Astrocyte (in vitro differentiated cells and primary cell): ENCODE data around the gene SH2B2. TPM values are rescaled to one million over a fixed set of nuclear protein-coding genes. Genes with fewer than 3 reads are reported as not detected.

Experiments
- DNase-seq: peaks from one replicate; pipeline ENCODE4 v3.0.0-alpha.2; 2010; ENCODE audit warnings: low read depth
- FAIRE-seq: peaks from 2 replicates; lab custom pipeline; 2011; peaks lifted over from hg19 to GRCh38; lab: Jason Lieb, UNC
- H2AFZ ChIP-seq: 2 replicates; pipeline ENCODE4 v1.6.0; 2012; ENCODE audit warnings: low read depth, low read length, inconsistent platforms
- H3K27ac ChIP-seq: 2 replicates; pipeline ENCODE4 v1.5.1; 2011; ENCODE audit warnings: low read depth, low read length, inconsistent platforms
- H3K27me3 ChIP-seq: 2 replicates; pipeline ENCODE4 v1.6.0; 2011; ENCODE audit warnings: low read length, inconsistent platforms; ENCODE audit not compliant: insufficient read depth
- H3K36me3 ChIP-seq: 2 replicates; pipeline ENCODE4 v1.5.1; 2011; ENCODE audit warnings: low read length, inconsistent platforms; ENCODE audit not compliant: insufficient read depth
- H3K4me1 ChIP-seq: 2 replicates; pipeline ENCODE4 v1.5.1; 2011; ENCODE audit warnings: low read length, inconsistent platforms; ENCODE audit not compliant: insufficient read depth
- H3K4me2 ChIP-seq: 2 replicates; pipeline ENCODE4 v1.6.0; 2012; ENCODE audit warnings: low read length, inconsistent platforms
- H3K4me3 ChIP-seq: 2 replicates; pipeline ENCODE4 v1.5.1; 2011; ENCODE audit warnings: low read depth, mild to moderate bottlenecking, low read length, inconsistent platforms; ENCODE audit not compliant: insufficient read depth
- H3K79me2 ChIP-seq: 2 replicates; pipeline ENCODE4 v1.6.0; 2012; ENCODE audit warnings: mild to moderate bottlenecking, low read length, inconsistent platforms; ENCODE audit not compliant: insufficient read depth
- H3K9ac ChIP-seq: 2 replicates; pipeline ENCODE4 v1.6.0; 2012; ENCODE audit warnings: mild to moderate bottlenecking, low read length, inconsistent platforms
- H3K9me3 ChIP-seq: 2 replicates; pipeline ENCODE4 v1.5.1; 2012; ENCODE audit warnings: low read depth, mild to moderate bottlenecking, low read length, inconsistent platforms; ENCODE audit not compliant: insufficient read depth
- H4K20me1 ChIP-seq: 2 replicates; pipeline ENCODE4 v1.6.0; 2012; ENCODE audit warnings: low read length, inconsistent platforms; ENCODE audit not compliant: insufficient read depth
- H3K27ac Mint-ChIP-seq: one replicate; pipeline ENCODE4 v1.8.0; 2021; ENCODE audit warnings: mild to moderate bottlenecking, mixed read lengths; ENCODE audit not compliant: unreplicated experiment
- H3K27me3 Mint-ChIP-seq: one replicate; pipeline ENCODE4 v1.8.0; 2021; ENCODE audit warnings: low read depth, mixed read lengths; ENCODE audit not compliant: unreplicated experiment
- H3K36me3 Mint-ChIP-seq: one replicate; pipeline ENCODE4 v1.8.0; 2021; ENCODE audit warnings: low read depth, mixed read lengths; ENCODE audit not compliant: unreplicated experiment
- H3K4me1 Mint-ChIP-seq: one replicate; pipeline ENCODE4 v1.8.0; 2021; ENCODE audit warnings: low read depth, mixed read lengths; ENCODE audit not compliant: unreplicated experiment
- H3K4me3 Mint-ChIP-seq: one replicate; pipeline ENCODE4 v1.8.0; 2021; ENCODE audit warnings: mild to moderate bottlenecking, moderate library complexity, mixed read lengths; ENCODE audit not compliant: unreplicated experiment
- H3K9me3 Mint-ChIP-seq: one replicate; pipeline ENCODE4 v1.8.0; 2021; ENCODE audit warnings: mild to moderate bottlenecking, mixed read lengths; ENCODE audit not compliant: unreplicated experiment
- EZH2 ChIP-seq: IDR thresholded peaks from 2 replicates; pipeline ENCODE4 v1.6.1; 2012; ENCODE audit warnings: mild to moderate bottlenecking, low read length, inconsistent platforms; ENCODE audit not compliant: insufficient read depth
- total RNA-seq: library from RNA; stranded (reverse); gene quantifications from 2 replicates; pipeline ENCODE4 v1.2.1, GENCODE V29; 2021
- TF ChIP-seq, protein P1 (sequence below): IDR thresholded peaks from 2 replicates; pipeline ENCODE4 v1.5.1; 2011; ENCODE audit warnings: low read depth, mild to moderate bottlenecking, inconsistent platforms, low read length, moderate library complexity; ENCODE audit not compliant: insufficient read depth

The SH2B2 gene
- total RNA-seq, 1 donor from 2014 or later: 5.6 TPM

DNA sequence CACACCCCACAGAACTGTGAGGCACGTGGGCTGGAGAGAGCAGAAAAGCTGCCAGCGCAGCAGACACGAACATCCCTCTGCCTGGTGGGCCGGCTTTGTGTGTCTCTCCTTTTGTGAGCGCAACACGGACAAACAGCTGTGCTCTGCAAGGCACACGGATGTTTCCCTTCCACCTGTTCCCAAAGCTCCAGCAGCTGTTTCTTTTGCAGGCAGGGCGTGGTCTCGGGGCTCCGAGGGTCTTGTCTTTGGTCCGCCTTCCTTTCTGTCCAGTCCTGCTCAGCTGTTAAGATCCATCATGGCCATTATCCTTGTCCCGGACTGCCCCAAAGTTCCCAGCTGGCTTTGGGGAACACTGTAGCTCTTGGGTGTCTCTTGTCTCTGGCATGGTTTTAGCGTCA lies 32.7 kb upstream of the SH2B2 start:
- no peak for TF ChIP-seq EZH2
- TF ChIP-seq, protein P1, sequence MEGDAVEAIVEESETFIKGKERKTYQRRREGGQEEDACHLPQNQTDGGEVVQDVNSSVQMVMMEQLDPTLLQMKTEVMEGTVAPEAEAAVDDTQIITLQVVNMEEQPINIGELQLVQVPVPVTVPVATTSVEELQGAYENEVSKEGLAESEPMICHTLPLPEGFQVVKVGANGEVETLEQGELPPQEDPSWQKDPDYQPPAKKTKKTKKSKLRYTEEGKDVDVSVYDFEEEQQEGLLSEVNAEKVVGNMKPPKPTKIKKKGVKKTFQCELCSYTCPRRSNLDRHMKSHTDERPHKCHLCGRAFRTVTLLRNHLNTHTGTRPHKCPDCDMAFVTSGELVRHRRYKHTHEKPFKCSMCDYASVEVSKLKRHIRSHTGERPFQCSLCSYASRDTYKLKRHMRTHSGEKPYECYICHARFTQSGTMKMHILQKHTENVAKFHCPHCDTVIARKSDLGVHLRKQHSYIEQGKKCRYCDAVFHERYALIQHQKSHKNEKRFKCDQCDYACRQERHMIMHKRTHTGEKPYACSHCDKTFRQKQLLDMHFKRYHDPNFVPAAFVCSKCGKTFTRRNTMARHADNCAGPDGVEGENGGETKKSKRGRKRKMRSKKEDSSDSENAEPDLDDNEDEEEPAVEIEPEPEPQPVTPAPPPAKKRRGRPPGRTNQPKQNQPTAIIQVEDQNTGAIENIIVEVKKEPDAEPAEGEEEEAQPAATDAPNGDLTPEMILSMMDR: no peak
- H3K4me1 ChIP-seq: no peaks in the 10 kb centered on the region
- H3K36me3 ChIP-seq: no peaks in the 10 kb centered on the region
- H2AFZ ChIP-seq: no peak overlapping the region
- H3K27me3 ChIP-seq: no peaks in the 10 kb centered on the region
- no peaks in the 10 kb centered on the region for H3K4me1 Mint-ChIP-seq
- no peak overlapping the region for H3K27ac Mint-ChIP-seq
- no peaks in the 10 kb centered on the region for H3K79me2 ChIP-seq
- FAIRE-seq (no peak), DNase-seq (no peak)
- H3K9me3 ChIP-seq: no peaks in the 10 kb centered on the region
- no peak overlapping the region for H3K4me3 Mint-ChIP-seq
- no peak overlapping the region for H3K4me2 ChIP-seq
- no peak overlapping the region for H3K9ac ChIP-seq
- H3K36me3 Mint-ChIP-seq: peaks cover 11% of the 10 kb centered on the region
- no peak overlapping the region for H3K27ac ChIP-seq
- no peaks in the 10 kb centered on the region for H3K9me3 Mint-ChIP-seq
- H3K27me3 Mint-ChIP-seq: no peaks in the 10 kb centered on the region
- H3K4me3 ChIP-seq: no peak overlapping the region
- H4K20me1 ChIP-seq: peaks cover 4% of the 10 kb centered on the region

DNA sequence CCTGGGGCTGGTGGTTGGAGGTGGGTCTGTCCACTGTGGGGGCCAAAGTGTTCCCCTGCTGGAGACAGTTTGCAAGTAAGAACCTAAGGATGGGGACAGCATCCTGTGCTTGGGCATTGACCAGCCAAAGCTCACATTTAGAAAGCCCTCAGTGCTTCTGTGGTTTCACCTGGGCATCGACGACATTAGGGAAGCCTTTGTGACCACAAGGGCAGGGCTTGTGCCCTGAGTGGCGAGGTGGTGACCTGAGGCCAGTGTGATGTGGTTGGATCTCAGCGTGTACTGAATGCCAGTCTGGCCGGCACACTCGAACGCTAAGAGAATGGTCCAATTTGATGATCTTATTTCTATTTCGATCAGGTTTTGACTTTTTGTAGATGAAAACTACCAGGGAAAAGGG lies 32.1 kb upstream of the SH2B2 start:
- Mint-ChIP-seq H3K27ac (no peak overlapping the region), H3K4me1 (no peaks in the 10 kb centered on the region), H3K36me3 (peaks cover 11% of the 10 kb centered on the region), H3K9me3 (no peaks in the 10 kb centered on the region), H3K27me3 (no peaks in the 10 kb centered on the region), H3K4me3 (no peak overlapping the region)
- no peak for DNase-seq
- no peak for FAIRE-seq
- TF ChIP-seq, protein P1: no peak
- TF ChIP-seq EZH2: no peak
- Histone ChIP-seq H4K20me1 (peaks cover 4% of the 10 kb centered on the region), H3K9ac (no peak overlapping the region), H3K4me3 (no peak overlapping the region), H3K4me1 (no peaks in the 10 kb centered on the region), H3K27ac (no peak overlapping the region), H3K4me2 (no peak overlapping the region), H3K27me3 (no peaks in the 10 kb centered on the region), H3K9me3 (no peaks in the 10 kb centered on the region), H2AFZ (no peak overlapping the region), H3K79me2 (no peaks in the 10 kb centered on the region), H3K36me3 (no peaks in the 10 kb centered on the region)

DNA sequence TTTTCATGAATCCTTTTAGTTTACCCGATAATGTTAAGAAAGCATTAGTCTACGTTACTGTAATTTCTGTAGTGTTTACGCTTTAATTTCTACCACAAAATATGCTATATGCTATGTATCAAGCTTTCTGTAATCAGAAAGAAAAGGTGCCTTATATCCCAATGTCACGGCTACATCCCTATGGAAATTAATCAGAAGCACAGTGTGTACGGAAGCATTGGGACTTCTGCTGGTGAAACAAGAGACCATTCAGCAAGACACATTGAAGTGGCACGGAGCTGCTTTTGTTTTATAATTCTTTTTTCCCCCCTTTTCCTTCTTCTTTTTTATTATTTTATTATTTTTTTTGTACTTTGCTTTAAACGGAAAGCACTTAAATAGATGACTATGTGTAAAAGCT lies 31.2 kb upstream of the SH2B2 start:
- Histone ChIP-seq H3K9ac (no peak overlapping the region), H4K20me1 (peaks cover 1% of the 10 kb centered on the region), H3K4me2 (no peak overlapping the region), H3K4me1 (no peaks in the 10 kb centered on the region), H3K9me3 (no peaks in the 10 kb centered on the region), H3K36me3 (no peaks in the 10 kb centered on the region), H3K79me2 (no peaks in the 10 kb centered on the region), H3K27ac (no peak overlapping the region), H3K4me3 (no peak overlapping the region), H2AFZ (no peak overlapping the region), H3K27me3 (no peaks in the 10 kb centered on the region)
- H3K36me3 Mint-ChIP-seq: peaks cover 6% of the 10 kb centered on the region
- no peaks in the 10 kb centered on the region for H3K27me3 Mint-ChIP-seq
- no peaks in the 10 kb centered on the region for H3K4me1 Mint-ChIP-seq
- DNase-seq (no peak), FAIRE-seq (no peak)
- H3K27ac Mint-ChIP-seq: no peak overlapping the region
- TF ChIP-seq, protein P1: no peak
- TF ChIP-seq EZH2: no peak
- no peaks in the 10 kb centered on the region for H3K9me3 Mint-ChIP-seq
- H3K4me3 Mint-ChIP-seq: no peak overlapping the region
